Keratinocyte (primary cell): Measurements from ENCODE around the gene WASF2. TPM values are rescaled to one million over a fixed set of nuclear protein-coding genes. Genes with fewer than 3 reads are reported as not detected.

Experiments used
- DNase-seq: peaks from one replicate; pipeline ENCODE4 v3.0.0-alpha.2; 2011; ENCODE audit warnings: low read depth, missing footprints, low spot score
- FAIRE-seq: peaks from 2 replicates; lab custom pipeline; 2011; peaks lifted over from hg19 to GRCh38; lab: Jason Lieb, UNC
- H2AFZ ChIP-seq: 2 replicates; pipeline ENCODE4 v1.6.0; 2012; ENCODE audit warnings: low read length, control low read depth, inconsistent platforms; ENCODE audit not compliant: control insufficient read depth
- H3K27ac ChIP-seq: 2 replicates; pipeline ENCODE4 v1.5.1; 2011; ENCODE audit warnings: low read length; ENCODE audit not compliant: control insufficient read depth, insufficient read depth
- H3K27me3 ChIP-seq: 3 replicates; pipeline ENCODE4 v1.6.0; 2011; ENCODE audit warnings: low read length; ENCODE audit not compliant: control insufficient read depth, insufficient read depth; ENCODE audit errors: extremely low read depth
- H3K36me3 ChIP-seq, 2 experiments: 2 replicates in 1 of 2; 3 replicates in 1 of 2; pipeline ENCODE4 v1.5.1; 2011; ENCODE audit warnings: low read length in 2 of 2, mild to moderate bottlenecking in 1 of 2; ENCODE audit not compliant: control insufficient read depth in 2 of 2, insufficient read depth in 2 of 2; ENCODE audit errors: extremely low read depth in 1 of 2
- H3K4me1 ChIP-seq: 3 replicates; pipeline ENCODE4 v1.5.1; 2011; ENCODE audit warnings: low read length; ENCODE audit not compliant: control insufficient read depth, insufficient read depth; ENCODE audit errors: extremely low read depth
- H3K4me2 ChIP-seq: 3 replicates; pipeline ENCODE4 v1.6.0; 2011; ENCODE audit warnings: low read depth, low read length; ENCODE audit not compliant: control insufficient read depth, insufficient read depth; ENCODE audit errors: extremely low read depth
- H3K4me3 ChIP-seq, 3 experiments: fragments of 200-600 bp in 1 of 3; sonication (generic) in 1 of 3; 2 replicates in 2 of 3; 3 replicates in 1 of 3; pipeline ENCODE4 v1.5.1; 2011 to 2016; ENCODE audit warnings: low read length in 3 of 3, mild to moderate bottlenecking in 3 of 3, control low read depth in 2 of 3, inconsistent platforms in 1 of 3, low read depth in 1 of 3, mixed read lengths in 1 of 3, mixed run types in 1 of 3, moderate library complexity in 1 of 3; ENCODE audit not compliant: control insufficient read depth in 2 of 3, insufficient read depth in 2 of 3; ENCODE audit errors: extremely low read depth in 1 of 3
- H3K79me2 ChIP-seq: 2 replicates; pipeline ENCODE4 v1.6.0; 2012; ENCODE audit warnings: low read length; ENCODE audit not compliant: control insufficient read depth, insufficient read depth
- H3K9ac ChIP-seq: 3 replicates; pipeline ENCODE4 v1.6.0; 2011; ENCODE audit warnings: low read length; ENCODE audit not compliant: control insufficient read depth, insufficient read depth; ENCODE audit errors: extremely low read depth
- H3K9me1 ChIP-seq: 3 replicates; pipeline ENCODE4 v1.6.0; 2011; ENCODE audit warnings: low read length; ENCODE audit not compliant: control insufficient read depth, insufficient read depth; ENCODE audit errors: extremely low read depth
- H3K9me3 ChIP-seq: 2 replicates; pipeline ENCODE4 v1.5.1; 2012; ENCODE audit warnings: low read depth, low read length; ENCODE audit not compliant: control insufficient read depth
- H4K20me1 ChIP-seq: 3 replicates; pipeline ENCODE4 v1.6.0; 2011; ENCODE audit warnings: low read length; ENCODE audit not compliant: control insufficient read depth, insufficient read depth; ENCODE audit errors: extremely low read depth
- EZH2 ChIP-seq: IDR thresholded peaks from one replicate; pipeline ENCODE4 v1.6.1; 2012; ENCODE audit warnings: inconsistent platforms, mild to moderate bottlenecking, low read length, moderate library complexity
- dilution Hi-C: fragments of 300-500 bp; cut with MboI; formaldehyde crosslinking; loops from one replicate; pipeline ENCODE4 v1.7.0; 2020; ENCODE audit warnings: low sequenced_read_pairs; ENCODE audit not compliant: extremely low pct_ligation_motif_present
- polyA plus RNA-seq, 5 experiments: library from polyadenylated mRNA; depleted of rRNA in 3 of 5; stranded (reverse) in 3 of 5; stranded (forward) in 1 of 5; unstranded in 1 of 5; fragments of >200 nt; gene quantifications; 1 replicate in 1 of 5; 2 replicates in 3 of 5; 3 replicates in 1 of 5; pipeline versions ENCODE4 v1.2.1 to v1.2.3, GENCODE V29; 2011 to 2012; ENCODE audit warnings: missing spikeins in 2 of 5, low read depth in 1 of 5, low replicate concordance in 1 of 5
- TF ChIP-seq, protein P1 (sequence below), 3 experiments: IDR thresholded peaks in 1 of 3; conservative IDR thresholded peaks in 1 of 3; optimal IDR thresholded peaks in 1 of 3; 2 replicates in 2 of 3; 3 replicates in 1 of 3; pipeline versions ENCODE3 to v1.5.1; 2011; ENCODE audit warnings: low read length in 3 of 3, mild to moderate bottlenecking in 3 of 3, moderate library complexity in 2 of 3, control low read depth in 1 of 3, inconsistent platforms in 1 of 3; ENCODE audit not compliant: insufficient read depth in 2 of 3; ENCODE audit errors: extremely low read depth in 1 of 3

The WASF2 gene
- polyA plus RNA-seq, 1 donor (not counting 4 experiments of a cell fraction or from before 2014, with no cell fraction given): 42.9 TPM

DNA sequence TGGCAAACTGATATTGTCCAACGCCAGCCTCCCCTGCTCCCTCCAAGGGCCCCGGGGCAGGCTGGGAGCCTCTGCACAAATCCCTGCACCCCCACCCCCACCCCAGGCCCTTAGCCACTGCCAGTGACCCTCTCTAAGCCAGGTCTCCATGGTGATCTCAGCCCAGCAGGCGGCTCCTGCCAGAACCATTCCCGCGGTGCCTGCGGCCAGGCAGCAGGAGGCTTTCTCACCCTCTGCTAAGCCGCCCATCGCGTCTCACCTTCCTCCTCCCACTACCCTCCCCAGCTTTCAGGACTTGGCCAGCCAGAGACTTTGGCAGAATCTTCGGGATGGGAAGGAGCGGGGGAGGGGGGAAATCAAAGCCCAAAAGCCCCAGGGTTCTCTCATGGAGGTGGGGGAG, 46.8 kb upstream of the WASF2 start:
- H3K4me3 ChIP-seq: peak overlapping the region in 1 of 3 experiments; percentile 9
- no peak for TF ChIP-seq EZH2
- TF ChIP-seq, protein P1, sequence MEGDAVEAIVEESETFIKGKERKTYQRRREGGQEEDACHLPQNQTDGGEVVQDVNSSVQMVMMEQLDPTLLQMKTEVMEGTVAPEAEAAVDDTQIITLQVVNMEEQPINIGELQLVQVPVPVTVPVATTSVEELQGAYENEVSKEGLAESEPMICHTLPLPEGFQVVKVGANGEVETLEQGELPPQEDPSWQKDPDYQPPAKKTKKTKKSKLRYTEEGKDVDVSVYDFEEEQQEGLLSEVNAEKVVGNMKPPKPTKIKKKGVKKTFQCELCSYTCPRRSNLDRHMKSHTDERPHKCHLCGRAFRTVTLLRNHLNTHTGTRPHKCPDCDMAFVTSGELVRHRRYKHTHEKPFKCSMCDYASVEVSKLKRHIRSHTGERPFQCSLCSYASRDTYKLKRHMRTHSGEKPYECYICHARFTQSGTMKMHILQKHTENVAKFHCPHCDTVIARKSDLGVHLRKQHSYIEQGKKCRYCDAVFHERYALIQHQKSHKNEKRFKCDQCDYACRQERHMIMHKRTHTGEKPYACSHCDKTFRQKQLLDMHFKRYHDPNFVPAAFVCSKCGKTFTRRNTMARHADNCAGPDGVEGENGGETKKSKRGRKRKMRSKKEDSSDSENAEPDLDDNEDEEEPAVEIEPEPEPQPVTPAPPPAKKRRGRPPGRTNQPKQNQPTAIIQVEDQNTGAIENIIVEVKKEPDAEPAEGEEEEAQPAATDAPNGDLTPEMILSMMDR (optimal IDR thresholded peaks at IDR 0.05 in 1 of 3, IDR thresholded peaks at IDR 0.05 in 1 of 3, conservative IDR thresholded peaks at IDR 0.05 in 1 of 3; ENCODE audit: extremely low read depth in 1 of 3, insufficient read depth in 2 of 3, low read length in 3 of 3): peak in 1 of 3 experiments; percentile 3
- H3K9ac ChIP-seq: peak overlapping the region; percentile 39
- H3K27ac ChIP-seq: peak overlapping the region; percentile 18
- H3K4me1 ChIP-seq: peaks cover 65% of the 10 kb centered on the region
- peak overlapping the region; percentile 40 for H3K4me2 ChIP-seq
- no peaks in the 10 kb centered on the region for H3K27me3 ChIP-seq
- peaks cover 4 to 15% of the 10 kb centered on the region in 2 experiments for H3K36me3 ChIP-seq
- no peak for DNase-seq
- no peak overlapping the region for H2AFZ ChIP-seq
- H3K9me1 ChIP-seq: peaks cover 7% of the 10 kb centered on the region
- dilution Hi-C loops: no loop called here
- no peaks in the 10 kb centered on the region for H3K9me3 ChIP-seq
- no peaks in the 10 kb centered on the region for H4K20me1 ChIP-seq
- peaks cover 2% of the 10 kb centered on the region for H3K79me2 ChIP-seq
- no peak for FAIRE-seq

- dilution Hi-C loops: no loop called here
- Histone ChIP-seq H3K4me2 (no peak overlapping the region), H3K27me3 (no peaks in the 10 kb centered on the region), H3K36me3 (peaks cover 4 to 15% of the 10 kb centered on the region in 2 experiments), H4K20me1 (no peaks in the 10 kb centered on the region), H2AFZ (no peak overlapping the region), H3K9me3 (no peaks in the 10 kb centered on the region), H3K9ac (no peak overlapping the region), H3K4me1 (peaks cover 61% of the 10 kb centered on the region), H3K79me2 (peaks cover 2% of the 10 kb centered on the region), H3K4me3 (no peak overlapping the region), H3K27ac (peak overlapping the region; percentile 40), H3K9me1 (peaks cover 7% of the 10 kb centered on the region)
- FAIRE-seq (no peak), DNase-seq (no peak)
- TF ChIP-seq, protein P1 (optimal IDR thresholded peaks at IDR 0.05 in 1 of 3, IDR thresholded peaks at IDR 0.05 in 1 of 3, conservative IDR thresholded peaks at IDR 0.05 in 1 of 3; ENCODE audit: extremely low read depth in 1 of 3, insufficient read depth in 2 of 3, low read length in 3 of 3): no peak
- TF ChIP-seq EZH2: no peak
These were observed 46.2 kb upstream of the WASF2 start for GRCh38 chr1:27536010-27536757.
